ENCODE results near the gene IFNAR2.

The IFNAR2 gene

DNA sequence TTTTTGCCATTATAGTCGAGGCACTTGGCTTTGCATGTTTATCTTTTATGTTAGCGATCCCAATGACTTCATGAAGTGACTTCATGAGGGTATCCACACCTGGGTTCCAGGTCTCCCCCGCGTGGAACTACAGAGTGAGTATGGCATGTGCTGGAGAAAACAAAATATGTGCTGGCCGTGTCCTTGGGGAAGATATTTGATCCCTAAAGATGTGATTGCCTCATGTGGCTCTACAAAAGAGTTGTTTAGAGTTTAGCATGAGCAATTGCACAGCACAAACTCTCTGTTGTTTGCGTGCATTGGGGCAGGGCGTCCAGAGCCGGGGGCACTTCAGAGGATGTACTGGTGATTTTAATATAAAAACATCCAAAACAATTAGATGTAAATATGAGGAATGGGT is 41.2 kb downstream of the IFNAR2 start:
- DNase-seq, result no peak

DNA sequence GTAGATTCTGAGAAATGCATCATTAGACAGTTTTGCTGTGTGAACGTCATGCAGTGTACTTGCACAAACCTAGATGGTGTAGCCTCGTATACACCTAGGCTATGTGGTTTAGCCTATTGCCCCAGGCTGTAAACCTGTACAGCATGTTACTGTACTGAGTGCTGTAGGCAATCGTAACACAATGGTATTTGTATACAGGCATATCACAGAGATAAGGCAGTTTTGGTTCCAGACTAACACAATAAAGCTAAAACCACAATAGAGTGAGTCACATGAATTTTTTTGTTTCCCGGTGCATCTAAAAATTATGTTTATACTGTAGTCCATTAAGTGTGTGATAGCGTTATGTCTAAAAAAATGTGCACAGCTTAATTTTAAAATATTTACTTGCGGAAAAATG is 43.3 kb downstream of the IFNAR2 start:
- no peak for DNase-seq

DNA sequence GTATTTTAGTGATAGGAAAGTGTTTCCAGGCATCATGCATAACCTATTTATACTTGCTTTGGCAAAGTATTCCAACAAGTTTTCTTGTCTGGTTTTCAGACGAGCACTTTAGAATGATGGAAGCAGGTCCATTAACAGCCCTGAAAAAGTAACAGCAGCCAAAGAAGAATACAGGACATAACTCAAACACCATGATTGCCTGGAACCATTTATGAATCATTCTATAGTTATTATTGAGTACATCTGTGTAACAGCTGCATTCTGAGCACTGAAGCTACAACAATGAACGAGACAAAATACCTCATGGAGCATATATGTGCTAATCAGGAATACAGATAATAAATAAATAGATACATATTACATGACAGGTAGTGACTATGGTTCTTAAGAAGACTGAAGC is 49.0 kb downstream of the IFNAR2 start:
- no peak for DNase-seq

DNA sequence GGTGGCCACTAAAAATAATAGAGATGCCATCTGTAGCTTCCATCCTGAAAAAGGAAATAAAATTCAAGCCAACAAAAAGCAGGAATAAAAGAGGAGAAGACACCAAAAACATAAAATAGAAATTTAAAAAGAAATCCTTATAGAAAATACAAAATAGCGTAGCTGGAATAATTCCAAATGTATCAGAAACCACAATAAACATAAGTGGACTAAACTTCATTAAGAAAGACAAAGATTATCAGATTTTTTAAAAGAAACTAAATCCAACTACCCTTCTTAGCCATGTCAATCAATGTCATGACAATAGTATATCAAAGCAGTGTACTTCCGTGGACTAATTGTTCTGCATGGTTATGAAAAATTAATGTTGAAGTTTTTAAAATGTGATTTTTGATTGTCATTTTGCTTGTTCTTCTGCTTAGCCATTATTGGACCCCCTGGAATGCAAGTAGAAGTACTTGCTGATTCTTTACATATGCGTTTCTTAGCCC is 49.6 kb downstream of the IFNAR2 start:
- DNase-seq, result no peak

Measured in left hindlimb (tissue), 1 donor.